Muscle layer of colon (tissue), 2 donors: ENCODE measurements around the gene CPB2.

Experiments used
- H3K27ac ChIP-seq: one replicate; pipeline ENCODE4 v1.7.0; 2013; ENCODE audit warnings: low read depth, mild to moderate bottlenecking, low read length, moderate library complexity
- H3K27me3 ChIP-seq, 2 donors: one replicate each; pipeline ENCODE4 v1.7.0; 2013; ENCODE audit warnings: low read length in 2 of 2, mild to moderate bottlenecking in 2 of 2; ENCODE audit not compliant: insufficient read depth in 2 of 2, control insufficient read depth in 1 of 2
- H3K36me3 ChIP-seq: one replicate; pipeline ENCODE4 v1.7.0; 2013; ENCODE audit warnings: mild to moderate bottlenecking, low read length; ENCODE audit not compliant: insufficient read depth
- H3K4me1 ChIP-seq: one replicate; pipeline ENCODE4 v1.7.0; 2013; ENCODE audit warnings: mild to moderate bottlenecking, low read length; ENCODE audit not compliant: insufficient read depth
- H3K4me3 ChIP-seq, 2 donors: one replicate each; pipeline ENCODE4 v1.7.0; 2013; ENCODE audit warnings: low read length in 2 of 2, low read depth in 1 of 2, mild to moderate bottlenecking in 1 of 2, moderate library complexity in 1 of 2
- H3K9ac ChIP-seq: one replicate; pipeline ENCODE4 v1.7.0; 2013; ENCODE audit warnings: low read length
- H3K9me3 ChIP-seq: one replicate; pipeline ENCODE4 v1.7.0; 2013; ENCODE audit warnings: mild to moderate bottlenecking, low read length
- donor health status: abdominal sarcoma.
- donor health status: Adenocarcinoma of cecum.

The CPB2 gene

GRCh38 chr13:46126056-46126455, 21.2 kb upstream of the CPB2 start:
- Histone ChIP-seq H3K4me1 (no peaks in the 10 kb centered on the region), H3K27me3 (no peaks in the 10 kb centered on the region), H3K9me3 (no peaks in the 10 kb centered on the region), H3K9ac (no peak overlapping the region), H3K4me3 (no peak overlapping the region), H3K36me3 (no peaks in the 10 kb centered on the region), H3K27ac (no peak overlapping the region)

GRCh38 chr13:46124967-46125933, 20.4 kb upstream of the CPB2 start:
- H3K36me3 ChIP-seq = no peaks in the 10 kb centered on the region
- H3K4me1 ChIP-seq = no peaks in the 10 kb centered on the region
- no peaks in the 10 kb centered on the region for H3K9me3 ChIP-seq
- no peaks in the 10 kb centered on the region for H3K27me3 ChIP-seq
- no peak overlapping the region for H3K4me3 ChIP-seq
- no peak overlapping the region for H3K27ac ChIP-seq
- H3K9ac ChIP-seq = no peak overlapping the region

- no peaks in the 10 kb centered on the region for H3K27me3 ChIP-seq
- H3K27ac ChIP-seq = no peak overlapping the region
- no peak overlapping the region for H3K4me3 ChIP-seq
- no peaks in the 10 kb centered on the region for H3K9me3 ChIP-seq
- H3K36me3 ChIP-seq = no peaks in the 10 kb centered on the region
- H3K4me1 ChIP-seq = no peaks in the 10 kb centered on the region
- H3K9ac ChIP-seq = no peak overlapping the region
Measured at GRCh38 chr13:46124531-46124966, 19.7 kb upstream of the CPB2 start.

GRCh38 chr13:46122304-46122703, 17.5 kb upstream of the CPB2 start:
- no peak overlapping the region for H3K27ac ChIP-seq
- no peaks in the 10 kb centered on the region for H3K36me3 ChIP-seq
- H3K9ac ChIP-seq = no peak overlapping the region
- H3K27me3 ChIP-seq = no peaks in the 10 kb centered on the region
- no peak overlapping the region for H3K4me3 ChIP-seq
- H3K4me1 ChIP-seq = no peaks in the 10 kb centered on the region
- no peaks in the 10 kb centered on the region for H3K9me3 ChIP-seq

GRCh38 chr13:46121597-46122163, 16.8 kb upstream of the CPB2 start:
- Histone ChIP-seq H3K36me3 (no peaks in the 10 kb centered on the region), H3K4me3 (no peak overlapping the region), H3K4me1 (no peaks in the 10 kb centered on the region), H3K9me3 (no peaks in the 10 kb centered on the region), H3K27me3 (no peaks in the 10 kb centered on the region), H3K27ac (no peak overlapping the region), H3K9ac (no peak overlapping the region)

GRCh38 chr13:46121033-46121432, 16.2 kb upstream of the CPB2 start:
- Histone ChIP-seq H3K4me1 (no peaks in the 10 kb centered on the region), H3K4me3 (no peak overlapping the region), H3K9ac (no peak overlapping the region), H3K9me3 (no peaks in the 10 kb centered on the region), H3K27me3 (no peaks in the 10 kb centered on the region), H3K36me3 (no peaks in the 10 kb centered on the region), H3K27ac (no peak overlapping the region)

- Histone ChIP-seq H3K9me3 (no peaks in the 10 kb centered on the region), H3K9ac (no peak overlapping the region), H3K4me1 (no peaks in the 10 kb centered on the region), H3K27ac (no peak overlapping the region), H3K27me3 (no peaks in the 10 kb centered on the region), H3K4me3 (no peak overlapping the region), H3K36me3 (no peaks in the 10 kb centered on the region)
Measured at GRCh38 chr13:46119883-46120614, 15.2 kb upstream of the CPB2 start.

GRCh38 chr13:46116653-46117502, 12.0 kb upstream of the CPB2 start:
- Histone ChIP-seq H3K27me3 (no peaks in the 10 kb centered on the region), H3K4me1 (no peaks in the 10 kb centered on the region), H3K9ac (no peak overlapping the region), H3K36me3 (no peaks in the 10 kb centered on the region), H3K27ac (no peak overlapping the region), H3K9me3 (no peaks in the 10 kb centered on the region), H3K4me3 (no peak overlapping the region)

GRCh38 chr13:46114613-46115012, 9.8 kb upstream of the CPB2 start:
- H3K9me3 ChIP-seq = no peaks in the 10 kb centered on the region
- H3K4me1 ChIP-seq = no peaks in the 10 kb centered on the region
- no peak overlapping the region for H3K9ac ChIP-seq
- no peaks in the 10 kb centered on the region for H3K36me3 ChIP-seq
- no peak overlapping the region for H3K27ac ChIP-seq
- no peaks in the 10 kb centered on the region for H3K27me3 ChIP-seq
- H3K4me3 ChIP-seq = no peak overlapping the region

- Histone ChIP-seq H3K4me1 (no peaks in the 10 kb centered on the region), H3K9ac (no peak overlapping the region), H3K9me3 (no peaks in the 10 kb centered on the region), H3K27ac (no peak overlapping the region), H3K27me3 (no peaks in the 10 kb centered on the region), H3K36me3 (no peaks in the 10 kb centered on the region), H3K4me3 (no peak overlapping the region)
Measured at GRCh38 chr13:46113596-46113995, 8.8 kb upstream of the CPB2 start.

GRCh38 chr13:46111151-46111550, 6.3 kb upstream of the CPB2 start:
- H3K36me3 ChIP-seq = no peaks in the 10 kb centered on the region
- no peak overlapping the region for H3K27ac ChIP-seq

More at GRCh38 chr13:46111151-46111550, 6.3 kb upstream of the CPB2 start:
- Histone ChIP-seq H3K4me3 (no peak overlapping the region), H3K27me3 (no peaks in the 10 kb centered on the region), H3K9ac (no peak overlapping the region), H3K4me1 (no peaks in the 10 kb centered on the region), H3K9me3 (no peaks in the 10 kb centered on the region)
